Measurements from ENCODE around the gene GFRA1.

GFRA1 gene

GRCh38 chr10:116272440-116273283 is at the start of gene GFRA1:
GFRA1 (minus strand) TSS chr10:116273206; CDS start chr10:116272029, 1,177 bp downstream.
- no peak for FAIRE-seq

GRCh38 chr10:116316503-116316902 is 43.5 kb upstream of the GFRA1 start:
- no peak for FAIRE-seq

- FAIRE-seq = no peak
Measured at GRCh38 chr10:116312548-116312947, 39.5 kb upstream of the GFRA1 start.

- no peak for FAIRE-seq
Measured at GRCh38 chr10:116311706-116312490, 38.9 kb upstream of the GFRA1 start.

GRCh38 chr10:116311016-116311415 is 38.0 kb upstream of the GFRA1 start:
- no peak for FAIRE-seq

- FAIRE-seq = no peak
Measured at GRCh38 chr10:116307455-116307854, 34.4 kb upstream of the GFRA1 start.

- no peak for FAIRE-seq
Measured at GRCh38 chr10:116306847-116307246, 33.8 kb upstream of the GFRA1 start.

- FAIRE-seq = no peak
Measured at GRCh38 chr10:116304923-116305322, 31.9 kb upstream of the GFRA1 start.

GRCh38 chr10:116300542-116300941 is 27.5 kb upstream of the GFRA1 start:
- FAIRE-seq = no peak

- FAIRE-seq = no peak
Measured at GRCh38 chr10:116298586-116298985, 25.6 kb upstream of the GFRA1 start.

GRCh38 chr10:116296291-116296721 is 23.3 kb upstream of the GFRA1 start:
- no peak for FAIRE-seq

- no peak for FAIRE-seq
Measured at GRCh38 chr10:116292493-116292892, 19.5 kb upstream of the GFRA1 start.

- no peak for FAIRE-seq
Measured at GRCh38 chr10:116289652-116290051, 16.6 kb upstream of the GFRA1 start.

GRCh38 chr10:116287906-116288501 is 15.0 kb upstream of the GFRA1 start:
- peak; percentile 76 for FAIRE-seq

- no peak for FAIRE-seq
Measured at GRCh38 chr10:116286626-116287200, 13.7 kb upstream of the GFRA1 start.

- no peak for FAIRE-seq
Measured at GRCh38 chr10:116281775-116282174, 8.8 kb upstream of the GFRA1 start.

GRCh38 chr10:116278846-116279245 is 5.8 kb upstream of the GFRA1 start:
- FAIRE-seq = no peak

- FAIRE-seq = no peak
Measured at GRCh38 chr10:116276981-116277380, 4.0 kb upstream of the GFRA1 start.

GRCh38 chr10:116274064-116274904 is 1.3 kb upstream of the GFRA1 start:
- no peak for FAIRE-seq

GRCh38 chr10:116271593-116272439 is 1.2 kb downstream of the GFRA1 start:
- no peak for FAIRE-seq

All from endometrium (tissue), 2 donors.